Lower leg skin (tissue), 3 donors: ENCODE measurements around the gene BFSP2.

Experiments
- CTCF ChIP-seq, 3 donors: fragments of 450-650 bp; IDR thresholded peaks; one replicate each; pipeline ENCODE4 v1.5.1; 2016; ENCODE audit warnings: antibody characterized with exemption in 3 of 3, mild to moderate bottlenecking in 3 of 3, moderate library complexity in 2 of 3
- POLR2A ChIP-seq, 2 donors: fragments of 450-650 bp; IDR thresholded peaks; one replicate each; pipeline ENCODE4 v1.6.1; 2016 to 2017; ENCODE audit warnings: antibody characterized with exemption in 2 of 2, mild to moderate bottlenecking in 1 of 2, moderate library complexity in 1 of 2

- TF ChIP-seq CTCF (IDR thresholded peaks at IDR 0.05): no peak
- no peak for TF ChIP-seq POLR2A (IDR thresholded peaks at IDR 0.05)
Measured at GRCh38 chr3:133384331-133385027, 15.4 kb upstream of the BFSP2 start.
